Muscle of arm (tissue), 12 donors: ENCODE results near the gene ANKS1A. TPM values are rescaled to one million over a fixed set of nuclear protein-coding genes. Genes with fewer than 3 reads are reported as not detected.
"Not testable (repeated sequence)": the region's sequence is repeated elsewhere in the genome, so short reads cannot be mapped to it uniquely, and the experiment has no call there.

ENCODE experiments used
- DNase-seq: peaks from one replicate; pipeline ENCODE4 v3.0.0-alpha.2; 2013
- polyA plus RNA-seq, 12 donors: library from polyadenylated mRNA; unstranded; fragments of 120-200 nt; gene quantifications; one replicate each; pipeline ENCODE4 v1.2.1, GENCODE V29; 2013; ENCODE audit not compliant: insufficient read length in 12 of 12

ANKS1A gene
- polyA plus RNA-seq, 12 donors, result 30.8 to 59.7 (median 40.6) TPM; not detected in 1

- DNase-seq, result no peak
Observed at GRCh38 chr6:34877869-34878485, 11.1 kb upstream of the ANKS1A start.

GRCh38 chr6:34884073-34884472, 5.0 kb upstream of the ANKS1A start:
- DNase-seq, result not testable (repeated sequence)

- no peak for DNase-seq
Observed at GRCh38 chr6:34884996-34885395, 4.1 kb upstream of the ANKS1A start.

GRCh38 chr6:34885837-34886236, 3.2 kb upstream of the ANKS1A start:
- not testable (repeated sequence) for DNase-seq

GRCh38 chr6:34887753-34888513, 1.1 kb upstream of the ANKS1A start, which contains the start of gene TAF11:
Gene TAF11, minus strand, starts transcription at chr6:34888042. Its CDS starts 85 bp downstream, at chr6:34887957.
- peak; percentile 97 for DNase-seq

- no peak for DNase-seq
Observed at GRCh38 chr6:34888514-34888856, 570 bp upstream of the ANKS1A start.

GRCh38 chr6:34890533-34890925, 1.5 kb downstream of the ANKS1A start:
- no peak for DNase-seq

- DNase-seq, result no peak
Observed at GRCh38 chr6:34891296-34891695, 2.2 kb downstream of the ANKS1A start.

- DNase-seq, result no peak
Observed at GRCh38 chr6:34894693-34895092, 5.6 kb downstream of the ANKS1A start.

- DNase-seq, result no peak
Observed at GRCh38 chr6:34897130-34897529, 8.1 kb downstream of the ANKS1A start.

- DNase-seq, result no peak
Observed at GRCh38 chr6:34897716-34898115, 8.7 kb downstream of the ANKS1A start.

- not testable (repeated sequence) for DNase-seq
Observed at GRCh38 chr6:34899748-34900147, 10.7 kb downstream of the ANKS1A start.

- DNase-seq, result no peak
Observed at GRCh38 chr6:34900321-34901031, 11.4 kb downstream of the ANKS1A start.

GRCh38 chr6:34901930-34902329, 12.9 kb downstream of the ANKS1A start:
- DNase-seq, result no peak

- DNase-seq, result no peak
Observed at GRCh38 chr6:34904990-34905613, 16.0 kb downstream of the ANKS1A start.

GRCh38 chr6:34906826-34907225, 17.8 kb downstream of the ANKS1A start:
- no peak for DNase-seq

GRCh38 chr6:34908194-34908593, 19.1 kb downstream of the ANKS1A start:
- no peak for DNase-seq

GRCh38 chr6:34909320-34909883, 20.3 kb downstream of the ANKS1A start:
- no peak for DNase-seq

GRCh38 chr6:34911822-34912221, 22.8 kb downstream of the ANKS1A start:
- no peak for DNase-seq

GRCh38 chr6:34912715-34913464, 23.8 kb downstream of the ANKS1A start:
- DNase-seq, result no peak

- no peak for DNase-seq
Observed at GRCh38 chr6:34914358-34914757, 25.3 kb downstream of the ANKS1A start.
